ENCODE results near the gene NOP53. TPM values are rescaled to one million over a fixed set of nuclear protein-coding genes. Genes with fewer than 3 reads are reported as not detected.
"Not testable (repeated sequence)": the region's sequence is repeated elsewhere in the genome, so short reads cannot be mapped to it uniquely, and the experiment has no call there.

The NOP53 gene
- total and polyA plus RNA-seq, 3 donors from 2014 or later, result 166 to 325 (median 309) TPM

- no peaks in the 10 kb centered on the region for H3K27me3 ChIP-seq
- H3K4me1 ChIP-seq, result no peaks in the 10 kb centered on the region
- WGBS, 2 donors, result 93 to 96% methylated on average over 3 of the region's 3 CpGs
- no peak overlapping the region for H3K27ac ChIP-seq
- no peak for DNase-seq
- no peak overlapping the region for H3K4me3 ChIP-seq
- TF ChIP-seq POLR2A (IDR thresholded peaks at IDR 0.05), result no peak
- no peak for TF ChIP-seq CTCF (IDR thresholded peaks at IDR 0.05)
- no peaks in the 10 kb centered on the region for H3K9me3 ChIP-seq
- intact Hi-C loops (cut with DNase I; ENCODE audit: low total_unique reads), result no loop called here
- no peaks in the 10 kb centered on the region for H3K36me3 ChIP-seq (ENCODE audit: low read depth, missing control alignments)
These were observed 24.2 kb downstream of the NOP53 start for GRCh38 chr19:47769534-47769933.

- H3K4me3 ChIP-seq; intact Hi-C loops (cut with DNase I; ENCODE audit: low total_unique reads); H3K27ac ChIP-seq; H3K27me3 ChIP-seq; DNase-seq; H3K4me1 ChIP-seq; H3K36me3 ChIP-seq (ENCODE audit: low read depth, missing control alignments); H3K9me3 ChIP-seq: not testable (repeated sequence)
- WGBS, 2 donors, result 83 to 90% methylated on average over 6 of the region's 6 CpGs
These were observed 25.9 kb downstream of the NOP53 start for GRCh38 chr19:47771291-47771690.

- Histone ChIP-seq H3K4me1 (no peaks in the 10 kb centered on the region), H3K9me3 (no peaks in the 10 kb centered on the region), H3K36me3 (ENCODE audit: low read depth, missing control alignments) (no peaks in the 10 kb centered on the region), H3K27me3 (no peaks in the 10 kb centered on the region), H3K27ac (no peak overlapping the region), H3K4me3 (no peak overlapping the region)
- intact Hi-C loops (cut with DNase I; ENCODE audit: low total_unique reads), result no loop called here
- no peak for DNase-seq
- no peak for TF ChIP-seq CTCF (IDR thresholded peaks at IDR 0.05)
- no peak for TF ChIP-seq POLR2A (IDR thresholded peaks at IDR 0.05)
- 69 to 73% methylated on average over 4 of the region's 4 CpGs for WGBS, 2 donors
These were observed 31.2 kb downstream of the NOP53 start for GRCh38 chr19:47776568-47776967.

- H3K36me3 ChIP-seq (ENCODE audit: low read depth, missing control alignments); intact Hi-C loops (cut with DNase I; ENCODE audit: low total_unique reads); H3K9me3 ChIP-seq; DNase-seq; H3K27me3 ChIP-seq; H3K4me1 ChIP-seq: not testable (repeated sequence)
- H3K4me3 ChIP-seq, result peak overlapping the region; percentile 66 to 98
- 64 to 70% methylated on average over 21 to 23 of the region's 23 CpGs for WGBS, 2 donors
- peak overlapping the region; percentile 94 to 98 for H3K27ac ChIP-seq
These were observed 32.1 kb downstream of the NOP53 start for GRCh38 chr19:47777245-47778048.

- intact Hi-C loops (cut with DNase I; ENCODE audit: low total_unique reads), result no loop called here
- 1% methylated on average over 24 to 60 of the region's 65 CpGs for WGBS, 2 donors
- TF ChIP-seq CTCF (IDR thresholded peaks at IDR 0.05), result peak in 1 of 3 experiments; percentile 4
- peak; percentile 37 for TF ChIP-seq POLR2A (IDR thresholded peaks at IDR 0.05)
- DNase-seq, result peak; percentile 78
- H3K4me1 ChIP-seq, result no peaks in the 10 kb centered on the region
- no peaks in the 10 kb centered on the region for H3K36me3 ChIP-seq (ENCODE audit: low read depth, missing control alignments)
- H3K4me3 ChIP-seq, result peak within 1 kb of the TSS; percentile 66 to 98
- H3K27ac ChIP-seq, result peak within 1 kb of the TSS; percentile 94 to 98
- H3K9me3 ChIP-seq, result no peaks in the 10 kb centered on the region
- H3K27me3 ChIP-seq, result no peaks in the 10 kb centered on the region
These were observed 33.0 kb downstream of the NOP53 start, which contains the start of gene SELENOW for GRCh38 chr19:47778049-47778953. SELENOW (plus strand) TSS chr19:47778703; CDS start chr19:47778786, 83 bp downstream.
